ENCODE data around the gene OR5AU1. TPM values are rescaled to one million over a fixed set of nuclear protein-coding genes. Genes with fewer than 3 reads are reported as not detected.
A peak's percentile ranks its signal among the peaks of the same experiment; 100 is the strongest.

Gene OR5AU1
- total RNA-seq, 1 donor from 2014 or later, result not detected

GRCh38 chr14:21107283-21107800 lies 48.5 kb downstream of the OR5AU1 start:
- no peak for FAIRE-seq
- Histone ChIP-seq H3K4me3 (ENCODE audit: low read depth, low read length) (no peak overlapping the region), H3K27me3 (ENCODE audit: control insufficient read depth, insufficient read depth, low read length) (no peaks in the 10 kb centered on the region), H3K36me3 (ENCODE audit: control insufficient read depth, insufficient read depth, low read length) (no peaks in the 10 kb centered on the region)
- DNase-seq (ENCODE audit: low read depth), result peak; percentile 47
- no peak for TF ChIP-seq CTCF (IDR thresholded peaks at IDR 0.05; ENCODE audit: insufficient read depth, low read length, severe bottlenecking)

GRCh38 chr14:21106498-21107282 lies 49.2 kb downstream of the OR5AU1 start:
- no peaks in the 10 kb centered on the region for H3K36me3 ChIP-seq (ENCODE audit: control insufficient read depth, insufficient read depth, low read length)
- DNase-seq (ENCODE audit: low read depth), result peak; percentile 74
- FAIRE-seq, result no peak
- no peaks in the 10 kb centered on the region for H3K27me3 ChIP-seq (ENCODE audit: control insufficient read depth, insufficient read depth, low read length)
- no peak overlapping the region for H3K4me3 ChIP-seq (ENCODE audit: low read depth, low read length)
- peak; percentile 90 for TF ChIP-seq CTCF (IDR thresholded peaks at IDR 0.05; ENCODE audit: insufficient read depth, low read length, severe bottlenecking)

GRCh38 chr14:21106176-21106497 lies 49.7 kb downstream of the OR5AU1 start:
- peak; percentile 69 for DNase-seq (ENCODE audit: low read depth)
- FAIRE-seq, result no peak

GRCh38 chr14:21105095-21105494 lies 50.8 kb downstream of the OR5AU1 start:
- TF ChIP-seq CTCF (IDR thresholded peaks at IDR 0.05; ENCODE audit: insufficient read depth, low read length, severe bottlenecking), result no peak
- H3K4me3 ChIP-seq (ENCODE audit: low read depth, low read length), result no peak overlapping the region
- H3K36me3 ChIP-seq (ENCODE audit: control insufficient read depth, insufficient read depth, low read length), result no peaks in the 10 kb centered on the region
- DNase-seq (ENCODE audit: low read depth) (no peak), FAIRE-seq (no peak)
- no peaks in the 10 kb centered on the region for H3K27me3 ChIP-seq (ENCODE audit: control insufficient read depth, insufficient read depth, low read length)

More at GRCh38 chr14:21106176-21106497, 49.7 kb downstream of the OR5AU1 start:
- H3K4me3 ChIP-seq (ENCODE audit: low read depth, low read length), result no peak overlapping the region
- no peaks in the 10 kb centered on the region for H3K36me3 ChIP-seq (ENCODE audit: control insufficient read depth, insufficient read depth, low read length)
- H3K27me3 ChIP-seq (ENCODE audit: control insufficient read depth, insufficient read depth, low read length), result no peaks in the 10 kb centered on the region
- TF ChIP-seq CTCF (IDR thresholded peaks at IDR 0.05; ENCODE audit: insufficient read depth, low read length, severe bottlenecking), result no peak

Other genes starting within 250 kb of the OR5AU1 start
- gene RNASE2, start 200.6 kb downstream of the OR5AU1 start, total RNA-seq, result not detected in 2 replicates
- gene METTL17, start 166.1 kb downstream of the OR5AU1 start, total RNA-seq, result 30.0 and 56.1 TPM in 2 replicates
- under 0.01 and 0.26 TPM in 2 replicates for gene SLC39A2, start 156.8 kb downstream of the OR5AU1 start, total RNA-seq
- gene NDRG2, start 131.0 kb downstream of the OR5AU1 start, total RNA-seq, result 9.2 and 23.3 TPM in 2 replicates
- gene TPPP2, start 125.8 kb downstream of the OR5AU1 start, total RNA-seq, result not detected in 2 replicates
- gene RNASE13, start 121.3 kb downstream of the OR5AU1 start, total RNA-seq, result not detected in 2 replicates
- gene RNASE7, start 113.7 kb downstream of the OR5AU1 start, total RNA-seq, result 8.2 and 12.1 TPM in 2 replicates
- gene RNASE8, start 98.2 kb downstream of the OR5AU1 start, total RNA-seq, result not detected in 2 replicates
- gene ARHGEF40, start 85.8 kb downstream of the OR5AU1 start, total RNA-seq, result 3.3 and 6.8 TPM in 2 replicates
- 7.8 and 8.2 TPM in 2 replicates for gene ZNF219, start 57.4 kb downstream of the OR5AU1 start, total RNA-seq
- under 0.01 and 0.51 TPM in 2 replicates for gene TMEM253, start 55.0 kb downstream of the OR5AU1 start, total RNA-seq
- gene HNRNPC, start 113.4 kb upstream of the OR5AU1 start, total RNA-seq, result 870 and 967 TPM in 2 replicates
- not detected in 2 replicates for gene RPGRIP1, start 124.0 kb upstream of the OR5AU1 start, total RNA-seq
- gene SUPT16H, start 228.0 kb upstream of the OR5AU1 start, total RNA-seq, result 55.8 and 57.0 TPM in 2 replicates